HG02623 (cell line): ENCODE measurements around the gene FUT8.
"Not testable (repeated sequence)": the region's sequence is repeated elsewhere in the genome, so short reads cannot be mapped to it uniquely, and the experiment has no call there.

ENCODE experiments used
- ATAC-seq: cut with Tn5 transposase; IDR thresholded peaks from one replicate; pipeline ENCODE4 v1.9.1; 2021; ENCODE audit warnings: moderate library complexity; ENCODE audit not compliant: unreplicated experiment

Gene FUT8

GRCh38 chr14:65689070-65689469 is 276.5 kb downstream of the FUT8 start:
- ATAC-seq: no peak

- not testable (repeated sequence) for ATAC-seq
Measured at GRCh38 chr14:65692566-65692965, 280.0 kb downstream of the FUT8 start.

GRCh38 chr14:65696801-65697200 is 284.3 kb downstream of the FUT8 start:
- ATAC-seq: no peak

GRCh38 chr14:65703521-65703920 is 291.0 kb downstream of the FUT8 start:
- no peak for ATAC-seq

- ATAC-seq: no peak
Measured at GRCh38 chr14:65703996-65704395, 291.5 kb downstream of the FUT8 start.

- ATAC-seq: no peak
Measured at GRCh38 chr14:65704437-65704836, 291.9 kb downstream of the FUT8 start.

GRCh38 chr14:65704850-65705249 is 292.3 kb downstream of the FUT8 start:
- ATAC-seq: peak; percentile 48

GRCh38 chr14:65709576-65709975 is 297.0 kb downstream of the FUT8 start:
- no peak for ATAC-seq

- ATAC-seq: not testable (repeated sequence)
Measured at GRCh38 chr14:65716813-65717212, 304.3 kb downstream of the FUT8 start.

GRCh38 chr14:65717384-65717915 is 304.9 kb downstream of the FUT8 start:
- not testable (repeated sequence) for ATAC-seq

- no peak for ATAC-seq
Measured at GRCh38 chr14:65718629-65719028, 306.1 kb downstream of the FUT8 start.

GRCh38 chr14:65720171-65720570 is 307.6 kb downstream of the FUT8 start:
- no peak for ATAC-seq

- ATAC-seq: no peak
Measured at GRCh38 chr14:65720743-65721142, 308.2 kb downstream of the FUT8 start.

GRCh38 chr14:65723348-65723747 is 310.8 kb downstream of the FUT8 start:
- ATAC-seq: no peak

- ATAC-seq: no peak
Measured at GRCh38 chr14:65728604-65729003, 316.1 kb downstream of the FUT8 start.

- no peak for ATAC-seq
Measured at GRCh38 chr14:65729566-65729965, 317.0 kb downstream of the FUT8 start.

GRCh38 chr14:65731933-65732506 is 319.5 kb downstream of the FUT8 start:
- ATAC-seq: peak; percentile 99

GRCh38 chr14:65738339-65738738 is 325.8 kb downstream of the FUT8 start:
- no peak for ATAC-seq

GRCh38 chr14:65745396-65746190 is 333.1 kb downstream of the FUT8 start:
- no peak for ATAC-seq

GRCh38 chr14:65748796-65749195 is 336.3 kb downstream of the FUT8 start:
- no peak for ATAC-seq

GRCh38 chr14:65749287-65749686 is 336.8 kb downstream of the FUT8 start:
- no peak for ATAC-seq

GRCh38 chr14:65750906-65751305 is 338.4 kb downstream of the FUT8 start:
- ATAC-seq: no peak
